A172 (cell line): Measurements from ENCODE around the gene USP17L26. TPM values are rescaled to one million over a fixed set of nuclear protein-coding genes. Genes with fewer than 3 reads are reported as not detected.
"Not testable (repeated sequence)": the region's sequence is repeated elsewhere in the genome, so short reads cannot be mapped to it uniquely, and the experiment has no call there.

Experiments
- DNase-seq: peaks from one replicate; pipeline ENCODE4 v3.0.0-alpha.2; 2015; ENCODE audit warnings: low spot score
- total RNA-seq: library from RNA; depleted of rRNA; stranded (reverse); fragments of >200 nt; shearing (Covaris generic); gene quantifications from 2 replicates; pipeline ENCODE4 v1.2.3, GENCODE V29; 2014; rRNA removed

USP17L26 gene
- total RNA-seq: not detected in 2 replicates

DNA sequence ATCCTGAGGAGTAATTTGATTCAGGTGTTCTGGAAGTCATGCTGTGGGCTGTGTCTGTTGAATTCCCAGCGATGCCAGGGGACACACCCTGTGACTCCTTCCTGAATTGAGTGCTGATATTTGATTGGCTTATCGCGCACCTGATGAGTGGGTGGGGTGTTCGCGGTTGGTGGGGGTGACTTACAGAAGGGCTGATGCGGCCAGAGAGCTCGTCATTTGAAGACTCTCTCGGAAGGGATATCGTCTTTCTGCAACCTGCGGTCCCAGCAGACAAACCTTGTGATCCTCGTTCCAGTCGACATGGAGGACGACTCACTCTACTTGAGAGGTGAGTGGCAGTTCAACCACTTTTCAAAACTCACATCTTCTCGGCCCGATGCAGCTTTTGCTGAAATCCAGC lies at the start of gene USP17L26:
Gene USP17L26, plus strand, starts transcription at position 301 of the 400 bp plus-strand sequence. Its CDS starts 0 bp downstream, at position 301.
- DNase-seq: not testable (repeated sequence)

GRCh38 chr4:9324191-9324590 lies 10.3 kb upstream of the USP17L26 start:
- DNase-seq: not testable (repeated sequence)

GRCh38 chr4:9324865-9325264 lies 9.6 kb upstream of the USP17L26 start, which contains the start of gene USP17L24:
TSS of gene USP17L24 (plus strand) at chr4:9325165. CDS start at chr4:9325165, 0 bp downstream.
- not testable (repeated sequence) for DNase-seq

DNA sequence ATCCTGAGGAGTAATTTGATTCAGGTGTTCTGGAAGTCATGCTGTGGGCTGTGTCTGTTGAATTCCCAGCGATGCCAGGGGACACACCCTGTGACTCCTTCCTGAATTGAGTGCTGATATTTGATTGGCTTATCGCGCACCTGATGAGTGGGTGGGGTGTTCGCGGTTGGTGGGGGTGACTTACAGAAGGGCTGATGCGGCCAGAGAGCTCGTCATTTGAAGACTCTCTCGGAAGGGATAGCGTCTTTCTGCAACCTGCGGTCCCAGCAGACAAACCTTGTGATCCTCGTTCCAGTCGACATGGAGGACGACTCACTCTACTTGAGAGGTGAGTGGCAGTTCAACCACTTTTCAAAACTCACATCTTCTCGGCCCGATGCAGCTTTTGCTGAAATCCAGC lies 4.8 kb upstream of the USP17L26 start, which contains the start of gene USP17L25:
Gene USP17L25, plus strand, starts transcription at position 301 of the 400 bp plus-strand sequence. Its CDS starts 0 bp downstream, at position 301.
- DNase-seq: not testable (repeated sequence)

- DNase-seq: not testable (repeated sequence)
Observed at GRCh38 chr4:9339103-9339502, 4.6 kb downstream of the USP17L26 start, which contains the start of gene USP17L5. TSS of gene USP17L5 (plus strand) at chr4:9339403. CDS start at chr4:9339403, 0 bp downstream.

DNA sequence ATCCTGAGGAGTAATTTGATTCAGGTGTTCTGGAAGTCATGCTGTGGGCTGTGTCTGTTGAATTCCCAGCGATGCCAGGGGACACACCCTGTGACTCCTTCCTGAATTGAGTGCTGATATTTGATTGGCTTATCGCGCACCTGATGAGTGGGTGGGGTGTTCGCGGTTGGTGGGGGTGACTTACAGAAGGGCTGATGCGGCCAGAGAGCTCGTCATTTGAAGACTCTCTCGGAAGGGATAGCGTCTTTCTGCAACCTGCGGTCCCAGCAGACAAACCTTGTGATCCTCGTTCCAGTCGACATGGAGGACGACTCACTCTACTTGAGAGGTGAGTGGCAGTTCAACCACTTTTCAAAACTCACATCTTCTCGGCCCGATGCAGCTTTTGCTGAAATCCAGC lies 9.4 kb downstream of the USP17L26 start, which contains the start of gene USP17L27:
Gene USP17L27, plus strand, starts transcription at position 301 of the 400 bp plus-strand sequence. Its CDS starts 0 bp downstream, at position 301.
- not testable (repeated sequence) for DNase-seq

- not testable (repeated sequence) for DNase-seq
Observed at GRCh38 chr4:9348593-9348992, 14.1 kb downstream of the USP17L26 start, which contains the start of gene USP17L28. TSS of gene USP17L28 (plus strand) at chr4:9348893. CDS start at chr4:9348893, 0 bp downstream.

DNA sequence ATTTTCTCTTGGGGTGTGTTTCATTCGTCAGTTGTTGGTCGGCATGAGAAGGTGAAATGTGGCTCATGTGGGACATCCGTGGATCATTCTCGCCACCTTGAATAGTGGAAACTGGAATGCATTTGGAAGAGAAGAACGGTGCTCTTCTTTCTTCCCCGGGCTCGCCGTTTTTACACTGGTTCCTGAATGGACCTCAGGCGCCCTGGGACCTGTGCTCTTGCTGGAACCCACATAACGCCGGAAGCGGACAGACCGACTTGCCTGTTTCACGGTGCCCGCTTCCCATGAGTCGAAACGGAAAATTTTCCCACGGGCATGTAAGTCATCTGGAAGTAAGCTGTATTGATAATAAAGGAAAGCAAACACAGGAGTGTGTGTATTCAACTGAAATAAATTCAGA lies 16.4 kb downstream of the USP17L26 start:
- not testable (repeated sequence) for DNase-seq

DNA sequence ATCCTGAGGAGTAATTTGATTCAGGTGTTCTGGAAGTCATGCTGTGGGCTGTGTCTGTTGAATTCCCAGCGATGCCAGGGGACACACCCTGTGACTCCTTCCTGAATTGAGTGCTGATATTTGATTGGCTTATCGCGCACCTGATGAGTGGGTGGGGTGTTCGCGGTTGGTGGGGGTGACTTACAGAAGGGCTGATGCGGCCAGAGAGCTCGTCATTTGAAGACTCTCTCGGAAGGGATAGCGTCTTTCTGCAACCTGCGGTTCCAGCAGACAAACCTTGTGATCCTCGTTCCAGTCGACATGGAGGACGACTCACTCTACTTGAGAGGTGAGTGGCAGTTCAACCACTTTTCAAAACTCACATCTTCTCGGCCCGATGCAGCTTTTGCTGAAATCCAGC lies 18.9 kb downstream of the USP17L26 start, which contains the start of gene USP17L29:
Gene USP17L29, plus strand, starts transcription at position 301 of the 400 bp plus-strand sequence. Its CDS starts 0 bp downstream, at position 301.
- DNase-seq: not testable (repeated sequence)

DNA sequence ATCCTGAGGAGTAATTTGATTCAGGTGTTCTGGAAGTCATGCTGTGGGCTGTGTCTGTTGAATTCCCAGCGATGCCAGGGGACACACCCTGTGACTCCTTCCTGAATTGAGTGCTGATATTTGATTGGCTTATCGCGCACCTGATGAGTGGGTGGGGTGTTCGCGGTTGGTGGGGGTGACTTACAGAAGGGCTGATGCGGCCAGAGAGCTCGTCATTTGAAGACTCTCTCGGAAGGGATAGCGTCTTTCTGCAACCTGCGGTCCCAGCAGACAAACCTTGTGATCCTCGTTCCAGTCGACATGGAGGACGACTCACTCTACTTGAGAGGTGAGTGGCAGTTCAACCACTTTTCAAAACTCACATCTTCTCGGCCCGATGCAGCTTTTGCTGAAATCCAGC lies 28.4 kb downstream of the USP17L26 start, which contains the start of gene USP17L30:
Gene USP17L30, plus strand, starts transcription at position 301 of the 400 bp plus-strand sequence. Its CDS starts 0 bp downstream, at position 301.
- not testable (repeated sequence) for DNase-seq

GRCh38 chr4:9379881-9380280 lies 45.4 kb downstream of the USP17L26 start:
- not testable (repeated sequence) for DNase-seq

DNA sequence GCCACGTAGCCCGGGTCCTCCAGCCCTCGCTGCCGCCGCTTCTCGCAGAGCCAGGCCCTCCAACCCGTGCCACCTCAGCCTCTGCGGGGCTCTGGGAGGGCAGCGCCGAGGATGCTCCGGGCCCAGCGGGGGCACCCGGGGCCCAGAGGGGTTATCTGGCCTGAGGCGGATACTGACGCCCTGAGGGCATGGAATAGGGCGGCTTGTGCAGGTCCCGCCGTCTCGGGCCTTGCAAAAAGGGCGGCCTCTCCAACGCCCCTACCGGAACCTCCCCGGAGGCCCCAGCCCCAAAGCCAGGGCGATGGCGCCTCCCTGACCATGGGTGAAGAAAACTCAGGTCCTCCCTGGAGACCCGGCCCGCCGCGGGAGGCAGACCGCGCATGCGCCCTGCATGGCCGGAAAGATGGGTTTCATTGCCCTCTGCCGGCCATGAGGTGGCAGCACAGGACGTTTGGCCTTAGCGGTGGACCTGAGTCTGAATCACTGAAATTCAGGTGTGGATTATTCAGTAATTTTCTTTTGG lies 46.6 kb downstream of the USP17L26 start:
- not testable (repeated sequence) for DNase-seq

DNA sequence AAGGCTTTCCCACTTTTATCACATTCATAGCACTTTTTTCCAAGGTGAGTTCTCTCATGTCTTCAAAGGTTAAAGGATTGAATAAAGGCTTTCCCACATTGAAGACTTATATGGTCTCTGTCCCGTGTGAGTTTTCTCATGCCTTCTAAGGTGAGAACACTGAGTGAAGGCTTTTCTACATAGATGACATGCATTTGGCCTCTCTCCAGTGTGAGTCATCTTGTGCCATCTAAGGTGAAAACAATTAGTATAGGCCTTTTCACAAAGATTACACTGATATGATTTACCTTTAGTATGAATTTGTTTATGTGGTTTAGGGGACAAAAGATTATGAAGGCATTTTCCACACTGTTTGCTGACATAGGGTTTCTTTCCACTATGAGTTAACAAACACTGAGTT lies 49.7 kb downstream of the USP17L26 start:
- no peak for DNase-seq

Other genes with a start within 250 kb of the USP17L26 start
- gene FAM90A26, start 164.2 kb upstream of the USP17L26 start, total RNA-seq: not detected in 2 replicates
- gene USP17L10, start 124.0 kb upstream of the USP17L26 start, total RNA-seq: not detected in 2 replicates
- gene USP17L11, start 119.3 kb upstream of the USP17L26 start, total RNA-seq: not detected in 2 replicates
- gene USP17L12, start 114.5 kb upstream of the USP17L26 start, total RNA-seq: not detected in 2 replicates
- gene USP17L13, start 109.8 kb upstream of the USP17L26 start, total RNA-seq: not detected in 2 replicates
- not detected in 2 replicates for gene USP17L15, start 100.3 kb upstream of the USP17L26 start, total RNA-seq
- not detected in 2 replicates for gene USP17L17, start 90.8 kb upstream of the USP17L26 start, total RNA-seq
- gene USP17L18, start 86.0 kb upstream of the USP17L26 start, total RNA-seq: not detected in 2 replicates
- gene USP17L19, start 81.3 kb upstream of the USP17L26 start, total RNA-seq: not detected in 2 replicates
- not detected in 2 replicates for gene USP17L20, start 76.5 kb upstream of the USP17L26 start, total RNA-seq
- gene USP17L21, start 71.8 kb upstream of the USP17L26 start, total RNA-seq: not detected in 2 replicates
- gene USP17L22, start 67.0 kb upstream of the USP17L26 start, total RNA-seq: not detected in 2 replicates
- not detected in 2 replicates for gene USP17L24, start 9.5 kb upstream of the USP17L26 start, total RNA-seq
- gene USP17L25, start 4.7 kb upstream of the USP17L26 start, total RNA-seq: not detected in 2 replicates
- gene USP17L5, start 4.7 kb downstream of the USP17L26 start, total RNA-seq: not detected in 2 replicates
- gene USP17L27, start 9.5 kb downstream of the USP17L26 start, total RNA-seq: not detected in 2 replicates
- gene USP17L28, start 14.2 kb downstream of the USP17L26 start, total RNA-seq: not detected in 2 replicates
- not detected in 2 replicates for gene USP17L29, start 19.0 kb downstream of the USP17L26 start, total RNA-seq
- not detected in 2 replicates for gene USP17L30, start 28.5 kb downstream of the USP17L26 start, total RNA-seq
- gene DEFB131A, start 109.8 kb downstream of the USP17L26 start, total RNA-seq: not detected in 2 replicates